ENCODE data around the gene SIPA1L3. TPM values are rescaled to one million over a fixed set of nuclear protein-coding genes. Genes with fewer than 3 reads are reported as not detected.

SIPA1L3 gene
- total RNA-seq, 1 experiment from 2014 or later, result 66.3 TPM

DNA sequence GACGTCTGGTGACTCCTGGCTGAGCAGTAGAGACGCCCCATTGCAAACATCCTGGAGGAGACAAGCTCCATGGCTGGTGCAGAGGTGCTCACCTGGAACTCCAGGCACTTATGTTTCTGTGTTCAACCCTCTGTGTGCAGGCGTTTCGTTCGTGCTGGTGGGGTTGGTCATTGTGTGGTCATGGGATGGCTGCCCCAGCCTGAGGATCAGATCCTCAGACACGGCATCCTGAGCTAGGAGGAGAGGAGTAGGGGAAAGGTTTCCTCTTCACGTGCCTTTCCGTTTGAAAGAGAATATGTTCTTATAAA lies 87.8 kb downstream of the SIPA1L3 start:
- ATAC-seq (no peak), DNase-seq (ENCODE audit: low read depth, low spot score) (no peak)
- no TSS peak for BruUV-seq (replicated peaks)
- TF ChIP-seq, protein P1, sequence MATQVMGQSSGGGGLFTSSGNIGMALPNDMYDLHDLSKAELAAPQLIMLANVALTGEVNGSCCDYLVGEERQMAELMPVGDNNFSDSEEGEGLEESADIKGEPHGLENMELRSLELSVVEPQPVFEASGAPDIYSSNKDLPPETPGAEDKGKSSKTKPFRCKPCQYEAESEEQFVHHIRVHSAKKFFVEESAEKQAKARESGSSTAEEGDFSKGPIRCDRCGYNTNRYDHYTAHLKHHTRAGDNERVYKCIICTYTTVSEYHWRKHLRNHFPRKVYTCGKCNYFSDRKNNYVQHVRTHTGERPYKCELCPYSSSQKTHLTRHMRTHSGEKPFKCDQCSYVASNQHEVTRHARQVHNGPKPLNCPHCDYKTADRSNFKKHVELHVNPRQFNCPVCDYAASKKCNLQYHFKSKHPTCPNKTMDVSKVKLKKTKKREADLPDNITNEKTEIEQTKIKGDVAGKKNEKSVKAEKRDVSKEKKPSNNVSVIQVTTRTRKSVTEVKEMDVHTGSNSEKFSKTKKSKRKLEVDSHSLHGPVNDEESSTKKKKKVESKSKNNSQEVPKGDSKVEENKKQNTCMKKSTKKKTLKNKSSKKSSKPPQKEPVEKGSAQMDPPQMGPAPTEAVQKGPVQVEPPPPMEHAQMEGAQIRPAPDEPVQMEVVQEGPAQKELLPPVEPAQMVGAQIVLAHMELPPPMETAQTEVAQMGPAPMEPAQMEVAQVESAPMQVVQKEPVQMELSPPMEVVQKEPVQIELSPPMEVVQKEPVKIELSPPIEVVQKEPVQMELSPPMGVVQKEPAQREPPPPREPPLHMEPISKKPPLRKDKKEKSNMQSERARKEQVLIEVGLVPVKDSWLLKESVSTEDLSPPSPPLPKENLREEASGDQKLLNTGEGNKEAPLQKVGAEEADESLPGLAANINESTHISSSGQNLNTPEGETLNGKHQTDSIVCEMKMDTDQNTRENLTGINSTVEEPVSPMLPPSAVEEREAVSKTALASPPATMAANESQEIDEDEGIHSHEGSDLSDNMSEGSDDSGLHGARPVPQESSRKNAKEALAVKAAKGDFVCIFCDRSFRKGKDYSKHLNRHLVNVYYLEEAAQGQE (IDR thresholded peaks at IDR 0.05; ENCODE audit: insufficient read depth in 1 of 2, low read depth in 2 of 2, low read length in 1 of 2), result no peak
- no peak for TF ChIP-seq POLR2AphosphoS5 (IDR thresholded peaks at IDR 0.05; ENCODE audit: low read depth, low read length)
- no peak for TF ChIP-seq SIN3A (IDR thresholded peaks at IDR 0.05; ENCODE audit: borderline replicate concordance, insufficient read depth, low read depth, low read length)
- TF ChIP-seq, protein P2, sequence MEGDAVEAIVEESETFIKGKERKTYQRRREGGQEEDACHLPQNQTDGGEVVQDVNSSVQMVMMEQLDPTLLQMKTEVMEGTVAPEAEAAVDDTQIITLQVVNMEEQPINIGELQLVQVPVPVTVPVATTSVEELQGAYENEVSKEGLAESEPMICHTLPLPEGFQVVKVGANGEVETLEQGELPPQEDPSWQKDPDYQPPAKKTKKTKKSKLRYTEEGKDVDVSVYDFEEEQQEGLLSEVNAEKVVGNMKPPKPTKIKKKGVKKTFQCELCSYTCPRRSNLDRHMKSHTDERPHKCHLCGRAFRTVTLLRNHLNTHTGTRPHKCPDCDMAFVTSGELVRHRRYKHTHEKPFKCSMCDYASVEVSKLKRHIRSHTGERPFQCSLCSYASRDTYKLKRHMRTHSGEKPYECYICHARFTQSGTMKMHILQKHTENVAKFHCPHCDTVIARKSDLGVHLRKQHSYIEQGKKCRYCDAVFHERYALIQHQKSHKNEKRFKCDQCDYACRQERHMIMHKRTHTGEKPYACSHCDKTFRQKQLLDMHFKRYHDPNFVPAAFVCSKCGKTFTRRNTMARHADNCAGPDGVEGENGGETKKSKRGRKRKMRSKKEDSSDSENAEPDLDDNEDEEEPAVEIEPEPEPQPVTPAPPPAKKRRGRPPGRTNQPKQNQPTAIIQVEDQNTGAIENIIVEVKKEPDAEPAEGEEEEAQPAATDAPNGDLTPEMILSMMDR (IDR thresholded peaks at IDR 0.05), result no peak
- no peak for TF ChIP-seq TCF7L2 (IDR thresholded peaks at IDR 0.05; ENCODE audit: low read depth, low read length)
- Histone ChIP-seq H3K9me3 (ENCODE audit: control insufficient read depth, insufficient read depth, low read depth, low read length) (no peaks in the 10 kb centered on the region), H3K27me3 (ENCODE audit: control insufficient read depth, insufficient read depth, low read length) (no peaks in the 10 kb centered on the region), H3K27ac (ENCODE audit: low read length) (no peak overlapping the region), H3K36me3 (ENCODE audit: control insufficient read depth, insufficient read depth, low read length) (no peaks in the 10 kb centered on the region), H3K4me1 (ENCODE audit: control insufficient read depth, insufficient read depth, low read length) (peaks cover 7% of the 10 kb centered on the region), H3K4me3 (ENCODE audit: low read depth in 2 of 2, low read length in 2 of 2) (no peak overlapping the region)
- ChIA-PET POLR2A (no interaction called here), CTCF (no interaction called here)
- intact Hi-C loops (cut with micrococcal nuclease; ENCODE audit: unreplicated experiment) (no loop called here), in situ Hi-C loops (cut with HindIII; ENCODE audit: low pct_unique_long_range_greater_than_20kb, low sequenced_read_pairs) (loop anchor here (5.0 kb wide), 1 partner anchor 68 kb away; no protein-coding TSS in a partner anchor)

DNA sequence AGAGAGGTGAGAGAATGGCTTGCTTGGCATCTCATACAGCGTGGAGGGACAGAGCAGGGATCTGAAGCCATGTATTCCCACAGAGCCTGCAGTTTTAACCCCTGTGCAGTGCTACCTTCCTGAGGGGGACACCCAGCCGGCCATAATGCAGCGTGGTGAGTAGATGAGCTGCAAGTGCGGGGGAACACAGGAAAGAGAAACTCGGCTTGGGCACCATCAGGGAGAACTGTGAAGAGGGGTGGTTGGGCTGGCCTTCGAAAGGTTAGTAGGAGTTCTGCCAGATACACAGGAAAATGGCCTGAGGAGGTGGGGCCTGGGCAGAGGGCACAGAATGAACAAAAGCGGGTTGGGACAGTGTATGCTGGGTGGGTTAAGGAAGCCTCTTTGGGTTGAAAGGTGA lies 88.3 kb downstream of the SIPA1L3 start:
- no peaks in the 10 kb centered on the region for H3K27me3 ChIP-seq (ENCODE audit: control insufficient read depth, insufficient read depth, low read length)
- TF ChIP-seq TCF7L2 (IDR thresholded peaks at IDR 0.05; ENCODE audit: low read depth, low read length) (no peak), POLR2AphosphoS5 (IDR thresholded peaks at IDR 0.05; ENCODE audit: low read depth, low read length) (no peak), SIN3A (IDR thresholded peaks at IDR 0.05; ENCODE audit: borderline replicate concordance, insufficient read depth, low read depth, low read length) (no peak)
- TF ChIP-seq, protein P1 (IDR thresholded peaks at IDR 0.05; ENCODE audit: insufficient read depth in 1 of 2, low read depth in 2 of 2, low read length in 1 of 2), result no peak
- ChIA-PET POLR2A (no interaction called here), CTCF (no interaction called here)
- no TSS peak for BruUV-seq (replicated peaks)
- in situ Hi-C loops (cut with HindIII; ENCODE audit: low pct_unique_long_range_greater_than_20kb, low sequenced_read_pairs) (loop anchor here (5.0 kb wide), 1 partner anchor 67 kb away; no protein-coding TSS in a partner anchor), intact Hi-C loops (cut with micrococcal nuclease; ENCODE audit: unreplicated experiment) (no loop called here)
- no peak for ATAC-seq
- H3K4me3 ChIP-seq (ENCODE audit: low read depth in 2 of 2, low read length in 2 of 2), result no peak overlapping the region
- H3K4me1 ChIP-seq (ENCODE audit: control insufficient read depth, insufficient read depth, low read length), result peaks cover 7% of the 10 kb centered on the region
- H3K27ac ChIP-seq (ENCODE audit: low read length), result no peak overlapping the region
- H3K36me3 ChIP-seq (ENCODE audit: control insufficient read depth, insufficient read depth, low read length), result no peaks in the 10 kb centered on the region
- no peak for DNase-seq (ENCODE audit: low read depth, low spot score)
- no peaks in the 10 kb centered on the region for H3K9me3 ChIP-seq (ENCODE audit: control insufficient read depth, insufficient read depth, low read depth, low read length)

Data from Panc1 (cell line).